Raji (cell line): ENCODE results near the gene PDZRN3.

Source experiments
- POLR2A ChIP-seq: IDR thresholded peaks from 2 replicates; pipeline ENCODE4 v1.6.1; 2011; ENCODE audit warnings: low read depth, low read length, control low read depth; ENCODE audit not compliant: insufficient read depth

PDZRN3 gene

DNA sequence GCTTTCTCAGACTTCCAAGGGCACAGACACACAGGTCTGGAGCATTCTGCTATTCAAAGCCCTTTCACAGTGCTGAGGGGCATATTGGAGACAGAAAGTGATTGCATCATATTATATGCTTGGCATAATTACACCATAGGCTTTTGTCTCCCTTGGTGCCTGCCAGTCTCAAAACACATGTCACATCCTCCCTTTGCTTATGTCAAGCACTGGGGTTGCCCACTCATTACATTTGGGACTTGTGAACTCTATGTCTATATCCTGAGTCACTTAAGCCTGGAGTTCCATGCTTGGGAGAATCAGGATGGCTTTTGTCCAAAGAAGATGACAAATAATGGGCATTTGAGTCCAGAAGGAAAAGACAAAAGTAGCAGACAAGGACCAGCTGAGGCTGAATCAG lies 12.3 kb upstream of the PDZRN3 start:
- TF ChIP-seq POLR2A, result no peak

- no peak for TF ChIP-seq POLR2A
Observed at GRCh38 chr3:73635254-73635653, 10.5 kb upstream of the PDZRN3 start.

DNA sequence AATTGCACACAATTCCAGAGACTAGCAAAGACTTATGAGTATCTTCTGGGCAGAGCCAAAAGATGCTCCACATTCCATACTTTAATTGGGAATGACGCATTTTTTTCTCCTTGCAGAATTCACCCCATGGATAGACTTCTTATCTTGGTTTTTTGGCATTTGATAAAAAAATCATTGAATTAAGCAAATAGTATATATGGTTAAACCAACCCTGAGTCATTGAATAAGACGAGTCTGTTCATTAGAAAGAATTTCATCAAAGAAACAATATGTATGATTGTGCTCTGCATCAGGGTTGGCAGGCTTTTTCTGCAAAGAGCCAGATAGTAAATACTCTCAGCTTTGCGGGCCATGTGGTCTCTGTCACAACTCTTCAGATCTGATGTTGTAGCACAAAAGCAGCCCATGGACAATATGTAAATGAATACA lies 9.2 kb upstream of the PDZRN3 start:
- no peak for TF ChIP-seq POLR2A

DNA sequence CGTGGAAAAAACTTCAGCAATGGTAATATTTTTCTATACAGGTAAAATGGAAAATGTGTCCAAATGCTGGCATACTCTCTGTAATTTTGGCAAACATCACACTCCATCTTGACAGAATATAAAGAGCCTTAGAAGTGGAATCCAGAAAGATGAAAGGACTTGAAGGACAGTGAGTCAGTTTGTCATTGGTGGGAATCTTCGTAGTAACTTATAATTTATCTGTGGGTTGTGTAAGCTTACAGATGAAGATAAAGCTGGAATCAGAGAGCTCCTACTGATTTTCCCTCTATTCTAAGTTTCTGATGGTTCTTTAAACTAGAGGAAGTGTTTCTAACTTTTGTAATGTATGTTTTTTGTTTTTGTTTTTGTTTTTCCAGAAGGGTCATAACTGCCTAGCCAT lies 8.7 kb upstream of the PDZRN3 start:
- no peak for TF ChIP-seq POLR2A

GRCh38 chr3:73626106-73626505 lies 1.4 kb upstream of the PDZRN3 start:
- TF ChIP-seq POLR2A, result no peak

GRCh38 chr3:73624017-73624820 lies 522 bp downstream of the PDZRN3 start:
- TF ChIP-seq POLR2A, result no peak

GRCh38 chr3:73623346-73623745 lies 1.4 kb downstream of the PDZRN3 start:
- TF ChIP-seq POLR2A, result no peak

- TF ChIP-seq POLR2A, result no peak
Observed at GRCh38 chr3:73622091-73622805, 2.5 kb downstream of the PDZRN3 start.

DNA sequence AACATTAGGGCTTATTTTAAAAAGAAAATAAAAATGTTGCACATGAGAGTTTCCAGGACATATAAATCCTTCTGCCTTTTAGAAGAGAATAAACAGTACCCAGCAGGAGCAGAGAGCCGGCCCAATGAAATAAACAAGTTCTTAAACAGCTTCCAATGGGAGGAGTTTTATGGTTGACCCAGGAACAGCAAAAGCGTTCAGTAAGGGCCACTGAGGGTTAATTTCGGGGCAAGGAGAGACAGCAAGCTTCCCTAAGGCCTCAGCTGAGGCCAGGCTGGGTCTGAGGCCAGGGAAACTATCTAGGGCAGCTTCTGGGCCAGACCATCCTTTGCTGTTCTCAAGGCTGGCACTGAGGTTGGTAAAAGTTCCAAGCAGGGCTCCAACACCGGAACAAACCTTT lies 3.4 kb downstream of the PDZRN3 start:
- no peak for TF ChIP-seq POLR2A

DNA sequence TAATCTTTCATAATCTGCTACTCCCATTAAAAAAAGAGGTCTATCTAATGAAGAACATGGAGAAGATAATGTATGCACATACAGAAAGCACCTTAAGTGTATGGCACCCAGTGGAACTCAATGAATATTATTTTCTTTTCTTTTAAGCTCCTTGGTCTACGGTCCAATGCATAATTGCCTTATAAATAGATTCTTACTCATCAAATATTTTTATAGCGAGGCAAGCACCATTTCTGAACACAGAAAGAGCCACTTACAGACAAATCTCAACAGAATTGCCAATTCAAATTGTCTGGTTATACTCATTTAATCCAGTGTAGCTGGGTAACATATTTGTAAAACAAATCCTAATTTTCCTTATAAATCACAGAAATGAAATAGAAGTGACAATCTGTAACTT lies 6.3 kb downstream of the PDZRN3 start:
- TF ChIP-seq POLR2A, result no peak

GRCh38 chr3:73616056-73616455 lies 8.7 kb downstream of the PDZRN3 start:
- no peak for TF ChIP-seq POLR2A

DNA sequence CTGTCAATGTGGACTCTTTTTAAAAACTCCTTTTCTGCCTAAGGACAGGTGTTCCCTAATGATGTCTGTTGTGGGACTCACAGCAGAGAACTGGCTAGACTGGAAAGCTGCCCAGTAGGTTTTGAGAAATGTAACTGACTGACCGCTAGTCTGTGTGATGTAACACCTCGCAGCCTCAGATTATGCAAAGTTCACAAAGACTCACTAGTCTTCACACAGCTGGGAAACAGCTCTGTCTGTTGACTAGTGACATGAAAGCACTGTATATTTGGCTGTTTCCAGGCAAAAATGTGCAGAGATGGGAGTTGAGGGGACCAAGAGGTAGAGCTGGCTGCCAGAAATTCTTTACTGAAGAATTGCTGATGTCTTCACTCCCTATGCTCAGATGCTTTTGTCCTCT lies 10.3 kb downstream of the PDZRN3 start:
- no peak for TF ChIP-seq POLR2A

DNA sequence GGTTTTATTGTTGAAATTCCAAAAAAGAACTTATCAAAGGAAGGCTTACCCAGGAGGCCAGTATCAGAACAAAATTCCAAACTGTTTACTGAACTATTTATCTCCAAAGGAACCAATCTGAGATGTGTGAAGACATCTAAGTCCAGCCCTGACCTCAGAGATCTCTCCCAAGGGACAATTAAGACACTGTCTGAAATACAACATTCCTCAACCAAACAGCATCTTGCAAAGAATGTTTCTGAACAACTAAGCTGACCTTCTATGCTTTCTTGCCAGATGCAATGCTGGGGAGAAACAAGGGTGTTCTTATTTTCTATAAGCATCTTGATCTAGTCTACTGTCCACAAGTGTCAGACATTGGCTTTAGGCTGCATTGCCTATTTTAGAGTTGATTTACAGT lies 13.6 kb downstream of the PDZRN3 start:
- no peak for TF ChIP-seq POLR2A

- TF ChIP-seq POLR2A, result no peak
Observed at GRCh38 chr3:73610493-73610892, 14.2 kb downstream of the PDZRN3 start.

- TF ChIP-seq POLR2A, result no peak
Observed at GRCh38 chr3:73609655-73610054, 15.1 kb downstream of the PDZRN3 start.

- no peak for TF ChIP-seq POLR2A
Observed at GRCh38 chr3:73609315-73609641, 15.5 kb downstream of the PDZRN3 start.
